GM19438 (cell line): ENCODE data around the gene FIGN.

ENCODE experiments used
- ATAC-seq: cut with Tn5 transposase; IDR thresholded peaks from one replicate; pipeline ENCODE4 v1.9.1; 2021; ENCODE audit warnings: low read depth; ENCODE audit not compliant: unreplicated experiment

Gene FIGN

DNA sequence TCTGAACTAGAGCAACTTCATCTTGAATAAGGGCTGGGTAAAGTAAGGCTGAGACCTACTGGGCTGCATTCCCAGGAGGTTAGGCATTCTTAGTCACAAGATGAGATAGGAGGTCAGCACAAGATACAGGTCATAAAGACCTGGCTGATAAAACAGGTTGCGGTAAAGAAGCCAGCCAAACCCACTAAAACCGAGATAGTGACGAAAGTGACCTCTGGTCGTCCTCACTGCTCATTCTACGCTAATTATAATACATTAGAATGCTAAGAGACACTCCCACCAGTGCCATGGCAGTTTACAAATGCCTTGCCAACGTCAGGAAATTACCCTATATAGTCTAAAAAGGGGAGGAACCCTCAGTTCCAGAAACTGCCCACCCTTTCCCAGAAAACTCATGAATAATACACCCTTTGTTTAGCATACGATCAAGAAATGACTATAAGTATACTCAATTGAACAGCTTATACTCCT is 109.1 kb downstream of the FIGN start:
- no peak for ATAC-seq

GRCh38 chr2:163626208-163626607 is 109.6 kb downstream of the FIGN start:
- ATAC-seq, result no peak

- no peak for ATAC-seq
Observed at GRCh38 chr2:163625632-163626031, 110.2 kb downstream of the FIGN start.

GRCh38 chr2:163621445-163622004 is 114.3 kb downstream of the FIGN start:
- no peak for ATAC-seq

GRCh38 chr2:163617517-163617916 is 118.3 kb downstream of the FIGN start:
- ATAC-seq, result no peak

- no peak for ATAC-seq
Observed at GRCh38 chr2:163613266-163613731, 122.5 kb downstream of the FIGN start.

DNA sequence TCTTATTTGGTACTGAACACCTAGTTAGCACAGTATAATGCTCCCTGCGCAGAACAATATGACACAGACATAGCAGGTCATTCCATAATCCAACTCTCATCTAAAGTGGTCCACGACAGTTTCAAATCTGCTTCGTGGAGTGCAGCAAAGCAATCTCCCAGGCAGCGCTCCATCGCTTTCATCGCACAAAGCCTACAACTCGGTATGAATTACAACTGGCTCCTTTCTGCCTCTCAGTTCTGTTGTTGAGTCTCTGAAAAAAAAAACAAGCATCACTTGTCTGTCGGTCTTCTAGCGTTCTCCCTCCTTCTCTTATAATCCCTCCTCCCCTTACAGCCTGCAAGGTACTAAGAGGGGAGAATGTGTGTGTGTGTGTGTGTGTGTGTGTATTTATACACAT is 123.5 kb downstream of the FIGN start:
- no peak for ATAC-seq

- no peak for ATAC-seq
Observed at GRCh38 chr2:163611557-163611906, 124.3 kb downstream of the FIGN start.

- no peak for ATAC-seq
Observed at GRCh38 chr2:163610817-163611556, 124.8 kb downstream of the FIGN start.

DNA sequence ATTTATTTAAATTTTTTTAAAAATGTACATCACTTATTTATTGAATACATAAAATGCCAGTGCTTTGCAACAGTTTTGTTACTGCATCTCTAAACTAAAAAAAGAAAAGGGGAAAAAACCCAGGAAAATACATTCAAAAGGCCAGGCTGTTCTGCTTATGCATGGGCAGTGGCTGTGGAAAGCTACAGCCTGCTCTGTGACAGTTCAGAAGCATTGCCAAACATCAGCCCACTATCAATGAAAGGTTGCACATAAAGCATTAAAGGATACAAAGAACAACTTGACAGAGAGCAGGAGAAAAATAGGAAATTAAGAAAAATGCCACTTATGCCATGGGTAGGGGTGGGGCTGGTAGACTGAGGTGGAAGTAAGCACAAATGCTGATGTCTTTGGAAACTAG is 128.2 kb downstream of the FIGN start:
- ATAC-seq, result no peak

DNA sequence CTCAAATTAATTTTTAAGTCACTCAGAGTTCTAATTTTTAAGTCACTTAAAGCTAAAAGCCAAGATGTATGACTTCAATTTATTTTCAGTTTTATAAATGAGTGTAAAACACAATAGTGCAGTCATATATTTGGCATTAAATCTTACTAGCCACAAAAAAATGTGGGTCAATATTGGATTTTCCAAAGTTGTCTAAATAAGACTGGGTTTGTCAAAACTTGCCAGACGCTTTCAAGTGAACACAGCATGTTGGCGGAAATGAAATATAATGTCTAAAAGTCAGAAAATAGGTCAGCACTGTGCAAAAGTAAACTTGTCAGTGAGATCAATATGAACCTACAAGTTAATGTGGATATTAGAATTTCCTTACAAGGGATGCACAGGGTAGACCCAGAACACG is 128.9 kb downstream of the FIGN start:
- ATAC-seq, result no peak

- ATAC-seq, result no peak
Observed at GRCh38 chr2:163605779-163606178, 130.0 kb downstream of the FIGN start.

DNA sequence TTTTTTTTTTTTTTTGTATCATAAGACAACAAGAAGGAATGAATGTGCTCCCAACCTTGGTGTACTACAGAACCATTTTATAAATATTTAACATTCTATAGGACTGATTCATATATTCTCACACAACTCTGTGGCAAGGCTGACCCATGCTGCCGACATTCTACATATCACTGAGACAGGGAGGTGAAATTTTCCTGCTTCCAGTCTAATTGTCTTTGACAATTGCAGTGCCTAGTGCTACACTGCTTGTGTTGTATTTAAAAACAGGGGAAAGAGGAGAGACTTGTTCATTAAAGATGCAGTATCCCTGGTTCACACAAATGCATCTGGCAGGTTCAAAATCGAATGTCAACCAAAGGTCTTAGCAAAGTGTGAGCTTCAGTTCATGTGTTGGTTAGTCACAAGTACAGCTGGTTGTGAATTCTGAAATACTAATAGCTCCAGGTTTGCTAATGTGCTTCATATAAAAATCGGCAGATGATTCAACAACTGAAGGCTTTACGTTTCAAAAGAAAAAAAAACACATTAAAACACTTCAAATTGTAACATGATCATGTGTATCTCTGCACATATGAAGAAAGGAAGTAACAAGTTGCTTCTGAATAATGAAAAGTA is 130.8 kb downstream of the FIGN start:
- no peak for ATAC-seq

DNA sequence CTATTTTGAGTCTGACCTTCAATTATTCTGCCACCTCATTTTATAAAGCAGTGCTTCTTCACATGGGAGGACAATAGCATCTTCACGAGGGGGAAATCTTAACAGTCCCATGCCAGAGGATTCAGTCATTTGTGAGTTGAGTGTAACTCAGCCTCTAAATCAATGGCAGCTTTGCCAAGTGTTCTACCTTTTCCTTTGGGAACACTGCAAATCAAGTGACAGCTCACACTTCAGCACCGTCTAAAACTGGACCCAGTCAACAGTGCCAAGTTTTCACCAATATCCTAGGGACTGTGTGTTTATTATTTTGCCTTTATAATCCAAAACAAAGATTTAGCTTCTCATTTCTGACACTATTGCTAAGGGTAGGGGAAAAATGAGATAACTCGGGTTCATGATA is 133.6 kb downstream of the FIGN start:
- ATAC-seq, result no peak

GRCh38 chr2:163601377-163601776 is 134.4 kb downstream of the FIGN start:
- ATAC-seq, result no peak

DNA sequence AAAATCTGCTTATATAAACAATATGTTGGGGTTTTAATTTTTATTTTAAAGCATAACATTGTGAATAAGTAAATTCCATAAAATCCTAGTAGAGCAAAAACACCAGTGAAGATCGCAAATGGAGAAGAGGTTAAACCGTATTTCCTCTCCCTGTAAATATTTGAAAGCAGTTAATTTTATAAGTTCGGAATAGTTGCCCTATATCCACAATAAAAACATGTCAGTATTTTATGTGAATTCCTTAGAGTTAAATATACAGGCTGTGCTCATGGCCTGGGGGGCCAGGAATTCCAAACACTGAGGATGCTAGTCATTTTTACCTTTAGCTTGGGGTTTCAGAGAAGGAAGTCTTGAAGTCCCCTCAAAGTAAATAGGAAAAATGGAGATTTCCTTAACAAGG is 135.0 kb downstream of the FIGN start:
- ATAC-seq, result no peak

- no peak for ATAC-seq
Observed at GRCh38 chr2:163595028-163595427, 140.8 kb downstream of the FIGN start.

DNA sequence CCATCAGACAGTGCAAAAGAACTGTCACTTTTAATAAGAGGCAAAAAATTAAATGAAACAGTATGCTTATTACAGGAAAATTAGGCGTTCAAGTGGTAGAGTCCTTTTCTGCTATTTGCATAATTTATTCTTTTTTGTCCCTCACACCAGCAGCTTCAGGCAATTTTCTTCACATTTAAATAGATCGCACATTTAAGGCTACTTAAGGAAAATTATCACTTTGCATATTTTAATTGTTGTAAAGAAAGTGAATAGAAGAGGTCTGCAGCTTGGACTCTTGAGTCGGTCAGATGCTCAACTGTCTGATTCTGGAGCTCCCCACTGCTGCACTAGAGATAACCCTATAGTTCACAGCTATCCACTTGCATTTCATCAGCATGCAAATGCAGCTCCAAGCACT is 141.3 kb downstream of the FIGN start:
- ATAC-seq, result no peak

- no peak for ATAC-seq
Observed at GRCh38 chr2:163593982-163594381, 141.8 kb downstream of the FIGN start.

DNA sequence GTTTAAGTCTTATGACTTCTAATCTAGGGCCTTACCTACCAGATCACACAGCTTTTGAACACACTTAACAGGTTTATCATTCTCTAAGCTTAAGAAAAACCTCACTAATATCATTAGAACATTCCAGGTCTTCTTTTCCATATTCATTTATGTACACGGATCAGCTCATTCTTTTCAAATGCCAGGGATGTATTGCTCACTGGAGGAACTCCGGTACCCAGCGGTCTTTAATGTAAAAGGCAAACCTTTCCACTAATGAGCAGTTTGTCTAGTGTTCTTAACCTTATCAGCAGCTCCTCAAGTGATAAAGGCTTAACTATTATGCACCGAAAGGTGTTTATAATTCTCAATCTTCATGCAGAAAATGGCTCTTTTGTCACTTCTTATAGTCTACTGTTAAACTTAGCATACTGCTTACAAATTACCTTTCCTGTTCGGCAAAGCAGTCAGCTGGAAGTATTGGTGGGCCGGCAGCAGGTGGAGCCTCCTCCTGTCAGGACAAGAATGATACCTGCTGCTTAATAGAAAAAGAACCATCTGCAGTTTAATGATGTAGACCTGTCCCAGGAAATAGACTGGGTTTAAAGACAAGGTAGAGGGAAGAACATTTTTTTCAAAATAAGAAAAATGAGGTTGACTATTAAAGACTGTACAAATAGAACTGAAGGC is 142.7 kb downstream of the FIGN start:
- ATAC-seq, result no peak

- ATAC-seq, result no peak
Observed at GRCh38 chr2:163591461-163591860, 144.3 kb downstream of the FIGN start.
